K562 (cell line): ENCODE data around the gene ALCAM. TPM values are rescaled to one million over a fixed set of nuclear protein-coding genes. Genes with fewer than 3 reads are reported as not detected.

Experiments used
- ATAC-seq: fragments of 200-7000 bp; cut with Tn5 transposase; 3 replicates; pipeline ENCODE4 v1.9.1; 2020; ENCODE audit warnings: moderate library complexity
- BruUV-seq: library from RNA; stranded (reverse); fragments of 400-500 nt; replicated peaks from 2 replicates; lab custom pipeline; 2021; lab: Mats Ljungman, UMichigan
- CTCF ChIA-PET: fragments of 300-600 bp; formaldehyde crosslinking; extraction: SDS; loops from one replicate; lab custom pipeline; 2021; ENCODE audit warnings: low intra/inter-chr PET ratio; lab: Yijun Ruan, JAX
- POLR2A ChIA-PET: fragments of 300-600, 350-650 bp; sonication (Branson Sonifier 250); formaldehyde crosslinking; extraction: SDS; loops from one replicate; lab custom pipeline; 2021; ENCODE audit warnings: antibody characterized with exemption, inconsistent platforms; lab: Yijun Ruan, JAX
- DNase-seq, 4 experiments: peaks; one replicate each; pipeline versions ENCODE4 v3.0.0 to v3.0.0-alpha.2; 2011 to 2018; ENCODE audit warnings: low spot score in 3 of 4, mixed read lengths in 3 of 4; ENCODE audit errors: extremely low read depth in 1 of 4
- FAIRE-seq: peaks from 2 replicates; lab custom pipeline; 2011; peaks lifted over from hg19 to GRCh38; lab: Jason Lieb, UNC
- H2AFZ ChIP-seq: 2 replicates; pipeline ENCODE4 v1.6.0; 2011; ENCODE audit warnings: low read depth, low read length, control low read depth, inconsistent platforms
- H3K27ac ChIP-seq: fragments of 200-600 bp; 3 replicates; pipeline ENCODE4 v1.8.0; 2011; ENCODE audit warnings: low read depth, mild to moderate bottlenecking, control low read depth, inconsistent platforms, low read length, moderate library complexity, mixed read lengths; ENCODE audit errors: extremely low read depth
- H3K27me3 ChIP-seq, 2 experiments: fragments of 300-600 bp in 1 of 2; 2 replicates in 1 of 2; 3 replicates in 1 of 2; pipeline versions ENCODE4 v1.6.0 to v1.8.0; 2011; ENCODE audit warnings: inconsistent platforms in 2 of 2, low read length in 2 of 2, mild to moderate bottlenecking in 1 of 2, mixed read lengths in 1 of 2, moderate library complexity in 1 of 2; ENCODE audit not compliant: control insufficient read depth in 2 of 2, insufficient read depth in 2 of 2
- H3K36me3 ChIP-seq: fragments of 300-600 bp; 3 replicates; pipeline ENCODE4 v1.8.0; 2011; ENCODE audit warnings: mild to moderate bottlenecking, low read length, inconsistent platforms; ENCODE audit not compliant: control insufficient read depth, insufficient read depth
- H3K4me1 ChIP-seq, 2 experiments: fragments of 200-600 bp in 1 of 2; replicated peaks in 1 of 2; 2 replicates in 1 of 2; 3 replicates in 1 of 2; pipeline versions ENCODE4 v1.5.1 to v1.8.0; 2011; ENCODE audit warnings: inconsistent platforms in 2 of 2, low read length in 2 of 2, mild to moderate bottlenecking in 1 of 2, mixed read lengths in 1 of 2, moderate library complexity in 1 of 2; ENCODE audit not compliant: control insufficient read depth in 2 of 2, insufficient read depth in 2 of 2
- H3K4me2 ChIP-seq: 2 replicates; pipeline ENCODE4 v1.6.1; 2011; ENCODE audit warnings: low read length, control low read depth, inconsistent platforms, mixed read lengths; ENCODE audit not compliant: insufficient read depth
- H3K4me3 ChIP-seq: fragments of 200-600 bp; sonication (generic), shearing (Covaris generic); 2 replicates; pipeline ENCODE4 v1.5.1; 2016; ENCODE audit warnings: control low read depth, inconsistent platforms
- H3K79me2 ChIP-seq: fragments of 200-600 bp; 3 replicates; pipeline ENCODE4 v1.8.0; 2011; ENCODE audit warnings: low read length, inconsistent platforms; ENCODE audit not compliant: control insufficient read depth, insufficient read depth
- H3K9ac ChIP-seq, 2 experiments: 2 replicates each; pipeline versions ENCODE4 v1.6.0 to v1.6.1; 2011; ENCODE audit warnings: low read depth in 2 of 2, low read length in 2 of 2, control low read depth in 1 of 2, inconsistent platforms in 1 of 2, mild to moderate bottlenecking in 1 of 2, mixed read lengths in 1 of 2; ENCODE audit not compliant: insufficient read depth in 1 of 2
- H3K9me1 ChIP-seq: one replicate; pipeline ENCODE4 v1.6.0; 2011; ENCODE audit warnings: inconsistent platforms, mild to moderate bottlenecking, low read length, moderate library complexity; ENCODE audit not compliant: control insufficient read depth, insufficient read depth
- H3K9me3 ChIP-seq: replicated peaks from 2 replicates; pipeline ENCODE4 v1.5.1; 2011; ENCODE audit warnings: low read depth, low read length, inconsistent platforms; ENCODE audit not compliant: control insufficient read depth, insufficient read depth
- H4K20me1 ChIP-seq: replicated peaks from 2 replicates; pipeline ENCODE4 v1.6.1; 2011; ENCODE audit warnings: low read length, inconsistent platforms, mixed read lengths; ENCODE audit not compliant: control insufficient read depth, insufficient read depth
- CBFA2T2 ChIP-seq: fragments of 450-650 bp; conservative IDR thresholded peaks from 2 replicates; pipeline ENCODE4 v1.6.1; 2017; ENCODE audit warnings: mild to moderate bottlenecking
- HLTF ChIP-seq: fragments of 450-650 bp; IDR thresholded peaks from 2 replicates; pipeline ENCODE4 v1.6.1; 2016
- MCM2 ChIP-seq: fragments of 450-650 bp; IDR thresholded peaks from 2 replicates; pipeline ENCODE4 v1.6.1; 2017; ENCODE audit warnings: low read depth, mild to moderate bottlenecking
- PHB2 ChIP-seq: fragments of 450-650 bp; IDR thresholded peaks from 2 replicates; pipeline ENCODE4 v1.6.1; 2017; ENCODE audit warnings: low read depth
- PHF8 ChIP-seq: fragments of 200-600 bp; sonication (generic); IDR thresholded peaks from 2 replicates; pipeline ENCODE4 v1.6.1; 2012; ENCODE audit warnings: mixed run types, mild to moderate bottlenecking, inconsistent platforms, low read length, moderate library complexity, borderline replicate concordance
- RHOXF2B ChIP-seq: fragments of 250-450 bp; sonication (Bioruptor Pico); conservative IDR thresholded peaks from 2 replicates; pipeline ENCODE4 v1.5.1; 2021
- SREBF2 ChIP-seq: sonication (generic); formaldehyde crosslinking; IDR thresholded peaks from 2 replicates; pipeline ENCODE4 v1.4.0; 2020; ENCODE audit warnings: mild to moderate bottlenecking, missing genetic modification reagents
- ZNF23 ChIP-seq: fragments of 250-450 bp; sonication (Bioruptor Pico); IDR thresholded peaks from 2 replicates; pipeline ENCODE4 v1.4.0; 2020; ENCODE audit warnings: mild to moderate bottlenecking
- ZNF232 ChIP-seq: sonication (generic); formaldehyde crosslinking; IDR thresholded peaks from 2 replicates; pipeline ENCODE4 v1.8.0; 2022; ENCODE audit warnings: mild to moderate bottlenecking, missing genetic modification reagents
- ZNF778 ChIP-seq: fragments of 450-650 bp; formaldehyde crosslinking; IDR thresholded peaks from 2 replicates; pipeline ENCODE4 v1.4.0; 2020; ENCODE audit warnings: mild to moderate bottlenecking, moderate library complexity
- in situ Hi-C: fragments of 300-500 bp; cut with MboI; formaldehyde crosslinking; loops from 4 replicates; pipeline ENCODE4 v1.15.0; 2018; ENCODE audit warnings: inconsistent platforms, mixed read lengths
- intact Hi-C: fragments of 100-400 bp; cut with micrococcal nuclease; formaldehyde crosslinking; loops from 2 replicates; pipeline ENCODE4 v1.14.2; 2022
- polyA plus RNA-seq, 8 experiments: library from polyadenylated mRNA; depleted of rRNA in 4 of 8; stranded (reverse) in 5 of 8; unstranded in 3 of 8; fragments of >200 nt; fragmentation: Nextera tagmentation in 2 of 8; fragmentation: Illumina TruSeq in 1 of 8; extraction: Ambion mirVana in 2 of 8; extraction: Trizol in 1 of 8; gene quantifications; 2 replicates each; pipeline versions ENCODE4 v1.2.1 to v1.2.3, GENCODE V29; 2011 to 2014; ENCODE audit warnings: inconsistent platforms in 1 of 8, missing spikeins in 1 of 8
- total RNA-seq, 7 experiments: library from RNA; depleted of rRNA in 6 of 7; stranded (reverse); fragments of >200 nt in 6 of 7; fragmentation: Illumina TruSeq in 2 of 7; extraction: Trizol in 2 of 7; gene quantifications; 2 replicates each; pipeline versions ENCODE4 v1.2.1 to v1.2.3, GENCODE V29; 2011 to 2021; ENCODE audit warnings: low replicate concordance in 1 of 7
- TF ChIP-seq, protein P1 (sequence below), 2 experiments: fragments of 450-650 bp in 1 of 2; sonication (generic) in 1 of 2; formaldehyde crosslinking in 1 of 2; IDR thresholded peaks in 1 of 2; conservative IDR thresholded peaks in 1 of 2; 2 replicates each; pipeline versions ENCODE4 v1.6.1 to v1.8.1; 2016 to 2023; ENCODE audit warnings: mild to moderate bottlenecking in 2 of 2, moderate library complexity in 2 of 2, inconsistent platforms in 1 of 2, missing genetic modification reagents in 1 of 2

ALCAM gene
- total and polyA plus RNA-seq, 9 of the 15 experiments (the other 6 are each of a cell fraction or from before 2014, with no cell fraction given): 0.03 to 0.98 (median 0.14) TPM; not detected in 1

- Histone ChIP-seq H3K27me3 (no peaks in the 10 kb centered on the region), H3K36me3 (no peaks in the 10 kb centered on the region), H3K4me2 (no peak overlapping the region), H3K9me1 (no peaks in the 10 kb centered on the region), H4K20me1 (no peaks in the 10 kb centered on the region), H3K9ac (no peak overlapping the region), H3K27ac (no peak overlapping the region), H2AFZ (no peak overlapping the region), H3K4me1 (no peaks in the 10 kb centered on the region), H3K4me3 (no peak overlapping the region), H3K79me2 (no peaks in the 10 kb centered on the region), H3K9me3 (no peaks in the 10 kb centered on the region)
- intact Hi-C loops: no loop called here
- ATAC-seq (no peak), FAIRE-seq (no peak), DNase-seq (no peak)
- POLR2A ChIA-PET: no interaction called here
- in situ Hi-C loops: no loop called here
- no peak for TF ChIP-seq HLTF
- TF ChIP-seq, protein P1, sequence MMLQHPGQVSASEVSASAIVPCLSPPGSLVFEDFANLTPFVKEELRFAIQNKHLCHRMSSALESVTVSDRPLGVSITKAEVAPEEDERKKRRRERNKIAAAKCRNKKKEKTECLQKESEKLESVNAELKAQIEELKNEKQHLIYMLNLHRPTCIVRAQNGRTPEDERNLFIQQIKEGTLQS (IDR thresholded peaks at IDR 0.05): no peak
- TF ChIP-seq, protein P1 (CRISPR knock-in tag; conservative IDR thresholded peaks at IDR 0.05): no peak
- no peak for TF ChIP-seq ZNF232 (CRISPR knock-in tag)
- TF ChIP-seq MCM2: no peak
- TF ChIP-seq RHOXF2B (CRISPR knock-in tag): no peak
- no peak for TF ChIP-seq SREBF2
- TF ChIP-seq ZNF23 (CRISPR knock-in tag): no peak
- no peak for TF ChIP-seq ZNF778 (CRISPR knock-in tag)
- no peak for TF ChIP-seq PHF8
- no peak for TF ChIP-seq CBFA2T2
- no peak for TF ChIP-seq PHB2
- BruUV-seq: no TSS peak
- CTCF ChIA-PET: no interaction called here
Observed at GRCh38 chr3:105385819-105386508, 19.3 kb downstream of the ALCAM start.
